Eye (tissue), 1 donor: ENCODE measurements around the gene CLIC5.

Experiments
- DNase-seq: peaks from one replicate; pipeline ENCODE4 v3.0.0-alpha.2; 2015

CLIC5 gene

DNA sequence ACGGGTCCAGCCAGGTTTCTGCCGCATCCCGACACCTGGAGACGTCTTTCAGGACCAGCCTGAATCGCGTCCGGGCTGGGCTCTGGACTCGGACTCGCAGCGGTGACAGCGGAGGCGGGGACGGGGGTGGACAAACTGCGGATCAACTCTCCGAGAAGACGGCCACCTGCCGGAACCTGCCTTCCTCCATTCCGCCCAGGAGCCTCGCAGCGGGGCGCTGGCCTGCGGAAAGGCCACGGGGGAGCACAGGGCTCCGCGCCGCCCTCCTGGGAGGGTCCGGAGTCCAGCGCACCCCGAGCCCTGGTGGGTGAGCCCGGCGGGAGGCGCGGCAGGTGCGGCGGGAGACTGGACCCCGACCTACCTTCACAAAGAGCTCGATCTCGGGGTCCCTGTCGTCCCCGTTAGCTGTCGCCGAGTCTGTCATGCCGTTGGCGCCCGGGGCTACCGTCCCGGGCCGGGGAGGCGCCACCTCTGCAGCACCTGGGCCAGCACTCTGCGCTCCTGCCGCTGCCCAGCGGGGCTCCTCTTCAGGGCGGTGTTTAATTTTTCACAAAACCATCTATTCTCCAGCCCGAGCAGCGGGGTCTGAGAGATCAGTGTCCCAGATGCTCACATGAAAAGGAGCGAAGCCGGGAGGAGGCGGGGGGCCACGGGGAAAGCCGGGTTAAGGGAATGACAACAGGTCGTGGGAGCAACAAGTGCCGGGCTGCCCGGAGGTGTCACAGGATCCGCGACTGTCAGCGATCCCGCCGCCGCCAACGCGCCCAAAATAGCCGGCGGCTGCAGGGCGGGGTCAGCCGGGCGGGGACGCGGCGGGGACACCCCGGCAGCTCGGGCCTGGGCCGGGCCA, at the start of gene CLIC5:
Gene CLIC5, minus strand, starts transcription at position 742 of the 850 bp plus-strand sequence. Its CDS starts 318 bp downstream, at position 424.
- DNase-seq: peak; percentile 54

DNA sequence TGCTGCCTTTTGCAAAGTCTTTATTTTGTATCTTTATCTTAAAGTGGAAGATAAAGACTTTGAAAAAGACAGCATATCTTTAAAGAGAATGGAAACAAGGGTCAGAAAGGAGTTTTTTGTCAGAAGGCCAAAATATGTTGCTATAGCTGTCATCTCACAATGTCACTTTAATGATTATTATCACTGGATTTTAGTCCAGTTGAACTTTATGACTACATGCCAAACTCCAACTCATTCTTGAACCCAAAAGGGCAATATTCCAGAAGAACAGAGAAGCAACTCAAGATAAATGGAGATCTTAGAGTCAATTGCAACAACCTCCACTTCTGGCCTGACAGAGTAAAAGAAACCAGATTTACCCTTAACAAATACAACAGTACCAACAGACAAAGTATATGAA, 47.3 kb upstream of the CLIC5 start:
- no peak for DNase-seq

DNA sequence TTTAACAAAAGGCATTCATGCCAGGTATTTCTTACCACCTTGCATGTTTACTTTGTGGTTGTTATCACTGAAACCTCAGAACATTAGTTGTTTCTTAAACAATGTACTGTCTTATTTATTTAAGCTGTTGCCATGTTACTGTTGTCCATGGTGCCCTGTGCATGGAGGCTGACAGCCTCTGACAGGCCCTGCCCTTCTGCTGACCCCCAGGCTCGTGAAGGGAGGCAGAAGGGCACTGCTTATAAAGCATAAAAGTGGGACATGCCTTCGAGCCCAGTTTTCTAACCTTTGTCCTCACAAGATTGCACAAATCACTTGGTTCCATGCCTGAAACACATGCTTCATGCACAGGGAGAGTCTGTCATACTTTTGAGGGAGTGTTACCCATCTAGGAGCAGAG, 46.7 kb upstream of the CLIC5 start:
- DNase-seq: peak; percentile 13

DNA sequence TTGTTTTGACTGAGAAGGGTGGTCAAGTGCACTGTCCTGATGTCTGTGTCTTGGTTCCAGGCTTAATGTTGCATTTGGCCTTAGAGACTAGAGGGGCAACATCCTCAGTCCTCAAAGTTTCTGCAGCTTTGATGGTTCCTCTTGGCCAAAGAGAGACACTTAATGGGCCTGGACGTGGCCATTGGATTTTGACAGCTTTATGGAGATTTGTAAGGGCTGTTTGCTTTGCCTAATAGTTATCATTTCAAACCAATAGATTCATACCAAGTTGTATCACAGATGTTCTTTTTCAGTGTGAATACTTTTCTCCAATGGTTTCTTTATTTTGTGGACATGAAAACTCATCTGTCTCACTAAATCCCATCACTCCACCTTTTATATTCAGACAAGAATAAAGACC, 45.8 kb upstream of the CLIC5 start:
- no peak for DNase-seq

DNA sequence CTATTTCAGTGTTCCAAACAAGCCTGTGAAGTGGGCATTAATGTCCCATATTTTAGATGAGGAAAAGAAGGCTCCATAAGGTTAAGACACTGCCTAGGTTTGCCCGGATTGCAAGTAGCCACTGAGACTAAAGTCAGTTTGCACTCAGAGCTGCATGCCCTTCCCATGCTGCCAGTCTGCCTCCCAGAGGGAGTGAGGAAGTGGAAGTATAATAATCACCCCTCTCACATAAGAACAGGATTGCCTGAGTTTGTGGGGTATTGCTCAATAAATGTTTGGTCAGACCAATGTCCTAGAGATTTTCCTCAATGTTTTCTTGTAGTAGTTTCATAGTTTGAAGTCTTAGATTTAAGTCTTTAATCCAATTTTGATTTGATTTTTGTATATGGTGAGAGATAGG, 43.9 kb upstream of the CLIC5 start:
- no peak for DNase-seq

DNA sequence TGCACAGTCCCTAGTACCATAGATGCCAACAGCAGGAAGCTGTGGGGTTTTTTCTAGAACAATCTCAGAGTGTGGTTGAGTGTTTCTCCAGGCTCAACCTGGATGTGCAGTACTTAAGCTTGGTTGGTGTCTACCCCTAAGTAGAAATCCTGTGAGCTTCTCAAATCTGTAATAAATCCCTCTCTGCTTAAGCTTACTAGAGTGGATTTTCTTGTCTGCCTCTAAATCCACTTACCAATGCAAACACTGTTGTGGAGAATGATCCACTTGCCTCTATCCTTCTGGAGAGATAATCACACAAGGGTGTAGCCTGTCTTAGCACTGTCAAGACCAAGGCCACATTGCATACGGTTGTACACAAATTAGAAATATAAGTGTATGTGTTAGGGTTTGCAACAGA, 43.3 kb upstream of the CLIC5 start:
- DNase-seq: no peak

DNA sequence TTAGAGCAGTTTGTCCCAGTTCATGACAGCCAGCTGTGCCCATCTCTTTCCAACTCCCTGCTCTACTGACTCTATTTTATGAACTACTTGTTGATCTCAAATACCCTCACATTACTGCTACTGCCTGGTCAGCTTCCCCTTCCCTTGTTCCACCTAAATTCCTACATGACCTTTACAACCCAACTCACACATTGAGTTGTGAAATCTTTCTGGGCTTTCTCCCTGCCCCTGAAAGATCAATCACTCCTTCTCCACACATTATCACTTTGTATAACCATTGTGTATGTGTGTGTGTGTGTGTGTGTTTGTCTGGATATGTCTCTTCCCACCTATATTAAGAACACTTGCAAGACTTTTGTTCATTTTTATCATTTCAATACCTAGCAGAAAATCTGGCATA, 42.1 kb upstream of the CLIC5 start:
- DNase-seq: no peak

DNA sequence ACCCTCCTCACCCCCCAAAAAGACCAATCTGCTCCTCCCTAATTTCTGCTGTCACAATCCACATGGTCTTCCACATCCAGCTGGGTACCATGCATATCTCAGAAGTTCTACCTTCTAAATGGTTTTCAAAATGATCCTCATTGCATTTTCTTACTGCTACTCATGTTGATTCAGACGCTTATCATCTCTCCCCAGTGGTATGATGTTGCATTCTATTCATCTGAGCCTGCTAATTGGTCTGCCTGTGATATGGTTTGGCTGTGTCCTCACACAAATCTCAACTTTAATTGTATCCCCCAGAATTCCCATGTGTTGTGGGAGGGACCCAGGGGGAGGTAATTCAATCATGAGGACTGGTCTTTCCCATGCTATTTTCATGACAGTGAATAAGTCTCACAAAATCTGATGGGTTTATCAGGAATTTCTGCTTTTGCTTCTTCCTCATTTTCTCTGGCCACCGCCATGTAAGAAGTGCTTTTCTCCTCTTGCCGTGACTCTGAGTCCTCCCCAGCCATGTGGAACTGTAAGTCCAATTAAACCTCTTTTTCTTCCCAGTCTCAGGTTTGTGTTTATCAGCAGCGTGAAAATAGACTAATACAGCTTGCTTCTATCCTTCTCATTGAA, 41.4 kb upstream of the CLIC5 start:
- no peak for DNase-seq

DNA sequence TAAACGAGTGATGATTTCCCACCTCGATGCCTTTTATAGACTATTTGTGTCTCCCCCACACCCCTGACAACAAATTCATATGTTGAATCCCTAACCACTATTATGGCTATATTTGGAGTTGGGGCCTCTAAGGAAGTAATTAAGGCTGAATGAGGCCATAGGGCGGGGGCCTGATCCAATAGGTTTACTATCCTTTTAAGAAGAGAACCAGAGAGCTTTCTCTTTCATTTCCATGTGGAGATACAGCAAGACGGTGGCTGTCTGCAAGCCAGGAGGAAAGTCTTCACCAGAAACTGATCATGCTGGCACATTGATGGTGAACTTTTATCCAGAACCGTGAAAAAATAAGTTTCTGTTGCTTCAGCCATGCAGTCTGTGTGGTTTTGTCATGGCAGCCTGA, 38.9 kb upstream of the CLIC5 start:
- no peak for DNase-seq

DNA sequence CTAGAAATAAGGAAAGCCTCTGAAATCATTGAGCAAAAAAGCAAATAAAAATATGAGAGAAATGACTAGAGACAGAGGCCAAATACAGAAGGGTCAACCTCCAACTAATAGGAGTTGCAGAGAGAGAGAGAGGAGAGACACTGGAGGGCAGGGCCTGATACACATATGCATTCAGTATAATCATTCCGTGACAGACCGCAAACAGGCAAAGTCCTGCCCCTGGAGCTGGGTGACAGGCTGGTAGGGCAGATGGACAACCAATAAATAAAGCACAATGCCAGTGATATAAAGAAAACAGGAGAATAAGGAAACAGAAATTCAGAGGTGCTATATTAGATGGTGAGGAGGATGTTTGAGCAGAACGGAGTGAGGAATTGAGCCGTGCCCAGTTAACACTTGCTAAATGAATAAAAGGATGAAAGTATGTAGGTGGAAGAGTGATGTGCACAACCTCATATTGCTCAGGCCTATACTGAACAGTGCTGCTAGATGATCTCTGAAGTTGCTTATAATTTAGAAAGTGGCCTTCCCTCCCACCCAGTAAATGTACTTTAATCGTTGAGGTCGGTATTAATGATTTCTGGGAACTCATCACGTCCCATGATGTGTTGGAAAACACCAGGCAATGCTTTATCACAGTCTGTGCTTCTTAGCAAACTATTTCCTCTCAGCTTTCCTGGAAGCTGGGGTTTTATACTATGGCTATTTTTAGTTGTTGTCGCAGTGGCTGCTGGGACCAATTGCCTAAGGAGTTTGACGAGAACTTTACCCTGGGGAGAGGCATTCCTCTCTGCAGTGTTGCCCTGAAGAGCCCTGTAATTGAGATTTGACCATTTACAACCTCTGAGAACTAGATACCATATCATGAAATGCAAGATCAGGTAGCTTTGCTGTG, 37.6 kb upstream of the CLIC5 start:
- no peak for DNase-seq

DNA sequence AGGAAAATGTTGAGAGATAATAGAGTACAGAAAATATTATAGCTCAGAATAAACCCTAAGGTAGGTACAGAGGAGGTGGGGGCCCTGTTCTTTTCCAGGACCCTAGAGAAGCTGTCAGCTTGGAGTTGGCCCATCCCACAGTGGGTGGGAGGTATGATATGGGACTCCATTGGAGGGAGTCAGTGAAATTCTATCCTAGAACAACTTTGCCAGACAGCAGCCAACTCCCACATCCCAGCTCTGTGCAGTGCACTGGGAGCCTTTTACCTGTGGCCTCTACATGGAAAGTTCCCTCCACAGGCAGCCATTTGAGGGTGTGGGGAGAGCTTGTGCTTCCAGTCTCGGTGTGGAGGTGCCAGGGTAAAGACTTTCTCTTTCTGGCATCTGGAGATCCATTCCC, 36.8 kb upstream of the CLIC5 start:
- DNase-seq: no peak

DNA sequence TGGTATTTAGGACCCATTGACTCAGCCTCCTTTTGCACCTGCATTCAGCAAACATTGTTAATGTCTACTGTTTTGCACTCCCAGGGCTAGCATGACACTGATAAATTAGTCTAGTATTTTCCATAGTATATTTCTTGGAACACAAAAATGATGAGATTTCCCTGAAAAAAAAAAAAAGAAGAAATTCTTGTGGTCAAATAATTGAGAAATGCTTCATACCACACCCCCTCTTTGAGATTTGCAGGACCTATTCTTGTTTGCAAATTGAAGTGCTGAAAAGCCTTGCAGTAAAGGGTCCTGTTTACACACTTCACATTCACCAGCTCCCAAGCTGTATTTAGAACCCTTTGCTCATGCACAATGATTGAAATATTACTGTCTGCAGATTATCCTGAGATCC, 36.3 kb upstream of the CLIC5 start:
- DNase-seq: no peak

DNA sequence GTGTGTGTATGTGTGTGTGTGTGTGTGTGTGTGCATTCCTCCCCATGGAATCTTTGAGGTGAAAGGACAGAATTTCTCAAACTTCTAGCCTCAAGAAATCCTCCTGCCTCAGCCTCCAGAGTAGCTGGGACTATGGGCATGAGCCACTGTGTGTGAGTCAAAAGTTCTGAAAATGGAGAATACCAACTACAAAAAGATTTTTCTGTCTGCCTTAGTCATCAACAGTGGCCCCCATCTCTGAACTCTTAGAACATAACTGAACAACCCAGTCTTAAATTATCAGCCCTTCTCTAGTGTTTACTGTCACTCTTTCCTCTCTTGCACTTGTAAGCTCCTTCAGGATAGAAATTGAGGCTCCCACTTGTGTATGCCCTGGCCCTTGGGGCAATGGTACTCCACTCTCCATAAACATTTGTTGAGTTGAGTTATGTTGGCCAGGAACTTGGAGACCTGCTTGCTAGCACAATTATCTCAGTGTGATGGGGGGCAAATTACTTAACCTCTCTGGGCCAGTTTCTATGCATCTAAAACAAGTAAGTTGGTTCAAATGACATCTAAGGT, 35.3 kb upstream of the CLIC5 start:
- DNase-seq: no peak

DNA sequence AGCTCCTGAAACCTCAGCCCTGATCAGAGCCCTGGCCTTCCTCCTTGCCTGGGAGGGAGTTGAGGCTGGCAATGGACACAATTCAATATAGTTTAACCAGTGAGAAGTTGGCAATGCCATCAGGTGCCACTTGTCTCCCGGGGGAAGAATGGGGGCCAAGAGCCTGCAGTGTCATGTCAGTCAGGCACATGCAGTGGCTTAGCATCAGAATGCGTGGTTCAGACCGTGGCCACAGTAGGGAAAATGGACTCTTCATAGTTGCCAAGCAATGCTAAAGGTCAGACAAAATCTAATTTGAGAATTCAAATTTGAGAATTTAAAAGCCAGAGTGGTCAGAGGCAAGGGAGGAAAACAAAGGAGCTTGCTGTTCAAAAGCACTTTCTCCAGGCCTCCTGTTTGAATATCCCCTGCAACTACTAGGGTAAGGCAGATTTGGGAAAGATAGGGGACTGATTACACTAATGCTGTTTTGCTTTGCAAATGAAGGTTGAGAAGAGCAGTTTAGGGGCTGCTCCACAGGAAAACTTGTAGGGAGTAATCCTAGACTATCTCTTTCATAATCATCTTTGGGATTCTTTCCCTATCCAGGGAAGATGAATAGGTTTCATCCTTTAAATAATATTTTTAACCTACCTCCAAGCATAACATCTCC, 33.1 kb upstream of the CLIC5 start:
- DNase-seq: no peak

DNA sequence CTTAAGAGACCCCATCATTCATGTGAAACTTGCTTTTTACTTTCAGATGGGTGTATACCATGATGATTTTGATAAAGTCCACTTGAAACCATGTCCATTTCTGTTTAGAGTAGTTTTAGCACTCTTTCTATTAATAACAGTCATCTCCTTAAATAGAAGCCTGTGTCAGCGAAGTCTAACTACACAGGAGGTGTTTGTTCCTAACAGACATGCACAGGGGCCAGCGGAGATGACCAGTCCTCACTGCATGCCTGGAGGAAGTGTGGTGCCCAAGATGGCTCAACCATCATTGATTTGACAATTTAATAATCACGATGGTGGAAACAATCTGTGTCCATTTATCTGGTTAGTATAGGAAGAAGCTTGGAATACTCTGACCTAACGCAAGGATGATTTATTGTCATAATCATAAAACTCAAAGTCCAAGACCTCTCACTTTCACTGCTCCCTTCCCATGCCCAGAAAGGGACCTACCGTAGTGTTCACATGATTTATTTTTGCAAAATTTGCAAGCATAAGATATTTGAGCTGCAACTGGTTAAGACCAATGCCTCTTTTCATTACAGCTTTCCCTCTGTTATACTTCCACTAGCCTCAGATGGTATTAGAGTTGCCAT, 31.0 kb upstream of the CLIC5 start:
- no peak for DNase-seq

DNA sequence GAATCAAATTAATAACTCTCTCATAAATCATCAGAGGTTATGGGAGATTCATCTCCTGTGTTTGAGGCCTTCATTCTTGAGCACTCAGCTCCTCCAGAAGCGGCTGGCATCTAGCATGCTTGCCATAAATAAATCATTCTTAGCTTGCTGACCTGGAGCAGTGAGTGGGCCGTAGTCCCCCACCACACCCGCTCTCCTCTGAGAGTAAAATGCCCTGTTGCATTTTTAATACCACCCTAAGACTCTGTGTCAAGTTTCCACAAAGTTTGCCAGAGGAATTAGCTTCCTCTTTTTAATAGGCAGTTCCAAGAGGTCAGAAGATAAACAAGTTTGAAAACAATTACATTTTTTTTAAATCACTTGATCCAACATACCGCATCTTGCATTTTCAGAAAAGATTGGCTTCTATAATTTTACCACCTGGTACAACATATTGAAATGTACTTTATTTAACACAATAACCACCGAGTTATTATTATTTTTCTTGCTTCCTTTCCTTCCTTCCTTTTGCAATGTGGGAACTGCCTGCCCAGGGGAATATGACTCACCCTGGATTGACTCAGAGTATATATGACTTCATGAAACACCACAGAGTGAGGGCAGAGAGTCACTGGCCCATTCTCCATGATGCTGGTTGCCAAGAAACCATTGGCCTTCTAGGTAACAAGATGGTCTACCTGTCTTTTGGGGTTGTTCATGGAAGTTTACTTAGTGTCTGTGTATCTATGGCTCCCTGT, 29.4 kb upstream of the CLIC5 start:
- no peak for DNase-seq

DNA sequence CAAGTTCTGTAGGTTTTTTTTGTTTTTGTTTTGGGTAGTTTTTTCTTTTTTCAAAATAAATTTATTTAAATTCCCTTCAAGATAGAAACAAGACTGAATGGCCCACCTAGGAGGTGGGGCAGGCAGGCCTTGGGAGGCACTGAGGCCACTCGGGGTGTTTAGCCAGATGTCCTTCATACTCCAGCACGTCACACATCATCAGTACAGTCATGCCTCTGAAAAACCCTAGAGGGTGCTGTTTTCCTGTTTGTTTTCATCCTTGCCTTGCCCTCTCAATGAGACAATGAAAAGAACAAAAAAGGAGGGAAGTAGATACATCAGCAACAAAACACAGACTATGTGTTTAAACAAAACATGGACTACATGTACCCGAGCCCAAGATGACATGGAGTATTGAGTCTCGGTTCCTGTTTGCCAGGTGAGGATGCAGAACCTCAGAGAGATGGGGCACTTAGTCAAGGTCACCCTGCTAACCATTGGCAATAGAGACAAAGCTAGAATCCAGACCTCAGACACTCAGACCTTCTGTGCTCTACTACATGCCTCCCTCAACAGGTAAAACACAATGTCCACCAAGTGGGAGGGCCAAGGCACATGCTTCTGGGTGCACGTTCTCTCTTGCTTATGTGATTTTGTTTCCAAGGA, 26.8 kb upstream of the CLIC5 start:
- DNase-seq: peak; percentile 5

DNA sequence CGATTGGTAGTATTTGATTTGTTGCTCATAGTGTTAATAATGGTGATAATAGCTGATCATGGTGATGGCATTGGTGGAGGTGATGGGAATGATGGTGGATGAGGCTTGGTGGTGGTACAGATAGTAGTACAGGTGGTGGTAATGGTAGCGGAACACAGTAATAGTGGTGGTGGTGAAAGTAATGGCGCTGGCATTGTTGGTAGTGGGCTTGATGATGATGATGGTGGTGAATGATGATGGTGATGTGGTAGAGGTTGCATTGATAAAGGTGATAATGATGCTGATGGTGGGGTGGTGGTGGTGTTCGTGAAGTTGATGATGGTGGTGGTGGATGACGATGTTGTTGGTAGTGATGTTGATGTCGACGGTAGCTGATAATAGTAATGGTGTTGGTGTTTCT, 24.6 kb upstream of the CLIC5 start:
- no peak for DNase-seq

DNA sequence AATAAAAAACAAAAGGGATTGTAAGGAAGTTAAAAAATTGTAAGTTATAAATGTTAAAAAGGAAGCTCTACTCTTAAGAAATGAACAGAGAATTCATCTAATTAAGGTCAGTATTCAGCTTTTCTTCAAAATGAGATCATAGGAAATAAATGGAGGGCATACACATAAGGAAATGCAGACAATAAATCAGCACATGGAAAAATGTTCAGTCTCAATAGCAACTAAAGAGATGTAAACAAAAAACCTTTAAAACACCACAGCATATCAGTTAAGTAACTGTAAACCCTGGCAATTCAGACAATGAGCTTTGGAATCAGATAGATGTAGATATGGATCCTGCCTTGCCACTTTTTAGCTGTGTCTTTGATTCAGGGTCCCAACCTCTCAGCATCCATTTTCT, 24.0 kb upstream of the CLIC5 start:
- no peak for DNase-seq

DNA sequence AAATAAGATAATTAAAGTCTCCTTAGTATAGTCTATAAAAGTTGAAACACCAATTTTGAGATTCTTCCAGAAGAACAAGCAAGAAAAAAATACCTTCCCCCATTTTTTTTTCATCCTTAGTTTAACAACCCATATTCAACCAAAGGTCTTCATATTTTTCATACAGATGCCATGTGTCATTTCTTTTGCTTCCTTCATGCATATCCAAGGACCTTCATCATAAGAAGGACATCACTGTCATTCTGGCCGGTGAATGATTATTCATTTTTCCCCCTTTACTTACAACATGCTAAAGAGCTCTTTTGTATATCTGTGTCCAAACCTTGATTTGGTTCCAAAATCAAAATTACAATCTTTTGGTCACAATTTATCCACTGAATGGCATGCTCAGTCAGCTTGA, 21.3 kb upstream of the CLIC5 start:
- no peak for DNase-seq

DNA sequence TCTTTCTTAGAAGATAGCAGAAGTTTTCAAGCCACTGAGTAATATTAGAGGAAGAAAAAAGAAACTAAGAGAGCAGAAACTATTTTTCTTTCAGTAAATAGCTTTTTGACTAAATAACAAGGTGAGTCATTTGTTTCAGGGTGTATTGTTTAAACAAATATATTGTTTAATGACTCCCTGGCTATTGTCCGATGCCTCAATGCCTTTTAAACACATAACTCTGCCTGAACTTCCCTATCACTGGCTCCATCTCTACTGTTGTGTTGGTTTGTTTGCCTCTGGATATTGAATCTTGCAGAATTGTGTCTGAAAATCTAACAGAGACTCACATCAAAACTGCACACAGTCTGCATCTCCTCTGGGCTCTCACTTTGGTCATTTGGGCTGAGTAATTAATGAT, 19.6 kb upstream of the CLIC5 start:
- no peak for DNase-seq
